Activated B cell treated with CpG ODN at 0.5 μM for 24 hours (primary cell): ENCODE measurements around the gene PARP8. TPM values are rescaled to one million over a fixed set of nuclear protein-coding genes. Genes with fewer than 3 reads are reported as not detected.

Experiments used
- ATAC-seq: fragments of 200-7000 bp; cut with Tn5 transposase; one replicate; pipeline ENCODE4 v1.10.0; 2021; ENCODE audit warnings: low read depth, mild to moderate bottlenecking, moderate library complexity
- CTCF ChIA-PET: fragments of 350-600 bp; sonication (Branson Sonifier 250); formaldehyde crosslinking; loops from one replicate; lab custom pipeline; 2021; ENCODE audit warnings: antibody characterized with exemption; lab: Charles Lee
- POLR2A ChIA-PET: fragments of 350-600 bp; sonication (Branson Sonifier 250); formaldehyde crosslinking; loops from one replicate; lab custom pipeline; 2021; ENCODE audit warnings: antibody characterized with exemption; lab: Charles Lee
- DNase-seq: peaks from one replicate; pipeline ENCODE4 v3.0.0; 2022
- H3K27ac Mint-ChIP-seq: one replicate; pipeline ENCODE4 v1.8.0; 2020; ENCODE audit warnings: mixed read lengths
- H3K27me3 Mint-ChIP-seq: one replicate; pipeline ENCODE4 v1.8.0; 2021; ENCODE audit warnings: mixed read lengths
- H3K36me3 Mint-ChIP-seq: one replicate; pipeline ENCODE4 v1.8.0; 2021; ENCODE audit warnings: low read depth, mixed read lengths
- H3K4me1 Mint-ChIP-seq: one replicate; pipeline ENCODE4 v1.8.0; 2021; ENCODE audit warnings: mixed read lengths
- H3K4me3 Mint-ChIP-seq: one replicate; pipeline ENCODE4 v1.8.0; 2020; ENCODE audit warnings: mild to moderate bottlenecking, mixed read lengths
- H3K9me3 Mint-ChIP-seq: one replicate; pipeline ENCODE4 v1.8.0; 2020; ENCODE audit warnings: mixed read lengths
- CTCF ChIP-seq: fragments of 200-600 bp; IDR thresholded peaks from one replicate; pipeline ENCODE4 v1.8.0; 2022; ENCODE audit warnings: antibody characterized with exemption, mild to moderate bottlenecking
- intact Hi-C: fragments of 100-400 bp; cut with micrococcal nuclease; formaldehyde crosslinking; loops from one replicate; pipeline ENCODE4 v1.15.1; 2024
- total RNA-seq: library from RNA; stranded (reverse); gene quantifications from 2 replicates; pipeline ENCODE4 v1.2.3, GENCODE V29; 2022

PARP8 gene
- total RNA-seq, 1 donor from 2014 or later: 56.0 TPM

GRCh38 chr5:50740832-50741231 is 74.4 kb downstream of the PARP8 start:
- no peak for DNase-seq
- Mint-ChIP-seq H3K27ac (no peak overlapping the region), H3K4me1 (peaks cover 42% of the 10 kb centered on the region), H3K4me3 (no peak overlapping the region), H3K36me3 (peaks cover 6% of the 10 kb centered on the region), H3K9me3 (no peaks in the 10 kb centered on the region), H3K27me3 (no peaks in the 10 kb centered on the region)
- CTCF ChIA-PET: interaction anchor here (0.6 kb wide), 1 partner anchor 414 kb away, joined by 3 read pairs; no protein-coding TSS in a partner anchor
- intact Hi-C loops: no loop called here
- no peak for TF ChIP-seq CTCF
- ATAC-seq: no peak
- POLR2A ChIA-PET: no interaction called here

GRCh38 chr5:50744776-50745175 is 78.3 kb downstream of the PARP8 start:
- ChIA-PET CTCF (interaction anchor here (0.6 to 1.7 kb wide), 2 partner anchors 23 to 231 kb away, joined by 3 to 4 read pairs; no protein-coding TSS in a partner anchor), POLR2A (interaction anchor here (1.1 to 1.6 kb wide), 2 partner anchors 78 to 304 kb away, joined by 8 to 9 read pairs; partner anchors contain the start of gene PARP8)
- peak; percentile 49 for ATAC-seq
- H3K27ac Mint-ChIP-seq: peak overlapping the region; percentile 31
- H3K4me3 Mint-ChIP-seq: peak overlapping the region; percentile 77
- intact Hi-C loops: loop anchor here (2.0 kb wide), 1 partner anchor 18 kb away; no protein-coding TSS in a partner anchor
- H3K4me1 Mint-ChIP-seq: peaks cover 50% of the 10 kb centered on the region
- TF ChIP-seq CTCF: no peak
- no peak for DNase-seq
- H3K36me3 Mint-ChIP-seq: peaks cover 8% of the 10 kb centered on the region
- no peaks in the 10 kb centered on the region for H3K9me3 Mint-ChIP-seq
- H3K27me3 Mint-ChIP-seq: no peaks in the 10 kb centered on the region

- TF ChIP-seq CTCF: no peak
- no peaks in the 10 kb centered on the region for H3K27me3 Mint-ChIP-seq
- H3K4me3 Mint-ChIP-seq: peak overlapping the region; percentile 77
- H3K9me3 Mint-ChIP-seq: no peaks in the 10 kb centered on the region
- intact Hi-C loops: loop anchor here (2.0 kb wide), 1 partner anchor 19 kb away; no protein-coding TSS in a partner anchor
- POLR2A ChIA-PET: interaction anchor here (1.1 to 1.6 kb wide), 2 partner anchors 78 to 305 kb away, joined by 8 to 9 read pairs; partner anchors contain the start of gene PARP8
- no peak for ATAC-seq
- no peak overlapping the region for H3K27ac Mint-ChIP-seq
- peaks cover 5% of the 10 kb centered on the region for H3K36me3 Mint-ChIP-seq
- DNase-seq: no peak
- CTCF ChIA-PET: interaction anchor here (1.7 kb wide), 1 partner anchor 23 kb away, joined by 4 read pairs; no protein-coding TSS in a partner anchor
- peaks cover 47% of the 10 kb centered on the region for H3K4me1 Mint-ChIP-seq
Measured at GRCh38 chr5:50745221-50745910, 78.9 kb downstream of the PARP8 start.

- intact Hi-C loops: no loop called here
- Mint-ChIP-seq H3K4me3 (no peak overlapping the region), H3K4me1 (peaks cover 32% of the 10 kb centered on the region), H3K27me3 (no peaks in the 10 kb centered on the region), H3K9me3 (no peaks in the 10 kb centered on the region), H3K36me3 (peaks cover 8% of the 10 kb centered on the region), H3K27ac (no peak overlapping the region)
- ChIA-PET POLR2A (no interaction called here), CTCF (interaction anchor here (1.4 kb wide), 1 partner anchor 309 kb away, joined by 4 read pairs; the partner anchor contains the start of gene EMB)
- no peak for ATAC-seq
- no peak for DNase-seq
- TF ChIP-seq CTCF: no peak
Measured at GRCh38 chr5:50749181-50749580, 82.7 kb downstream of the PARP8 start.

GRCh38 chr5:50749873-50750272 is 83.4 kb downstream of the PARP8 start:
- H3K27ac Mint-ChIP-seq: no peak overlapping the region
- intact Hi-C loops: loop anchor here (2.0 to 5.0 kb wide), 6 partner anchors 38 to 425 kb away; partner anchors contain the start of gene EMB
- peaks cover 9% of the 10 kb centered on the region for H3K36me3 Mint-ChIP-seq
- TF ChIP-seq CTCF: no peak
- POLR2A ChIA-PET: no interaction called here
- CTCF ChIA-PET: interaction anchor here (2.1 kb wide), 1 partner anchor 309 kb away, joined by 6 read pairs; the partner anchor contains the start of gene EMB
- ATAC-seq: no peak
- no peaks in the 10 kb centered on the region for H3K27me3 Mint-ChIP-seq
- no peak for DNase-seq
- no peak overlapping the region for H3K4me3 Mint-ChIP-seq
- no peaks in the 10 kb centered on the region for H3K9me3 Mint-ChIP-seq
- H3K4me1 Mint-ChIP-seq: peaks cover 25% of the 10 kb centered on the region
